ENCODE results near the gene TMEM253. TPM values are rescaled to one million over a fixed set of nuclear protein-coding genes. Genes with fewer than 3 reads are reported as not detected.

TMEM253 gene
- total RNA-seq, 1 experiment from 2014 or later = not detected

GRCh38 chr14:21103710-21104447, 3.0 kb downstream of the TMEM253 start:
- Histone ChIP-seq H3K36me3 (ENCODE audit: low read depth, low read length) (no peaks in the 10 kb centered on the region), H3K27me3 (ENCODE audit: low read length) (no peaks in the 10 kb centered on the region), H3K4me1 (ENCODE audit: insufficient read depth, low read length) (peaks cover 49% of the 10 kb centered on the region), H3K9me2 (replicated peaks; ENCODE audit: low read length) (no peaks in the 10 kb centered on the region), H3K9ac (ENCODE audit: low read length) (peak overlapping the region; percentile 97), H3K27ac (ENCODE audit: low read length) (peak overlapping the region; percentile 80), H4K20me1 (ENCODE audit: low read length) (no peaks in the 10 kb centered on the region), H3K79me2 (ENCODE audit: low read length) (no peaks in the 10 kb centered on the region), H3K4me2 (ENCODE audit: low read length) (peak overlapping the region; percentile 85), H3K9me3 (ENCODE audit: low read length) (no peaks in the 10 kb centered on the region), H2AFZ (ENCODE audit: low read length) (peak overlapping the region; percentile 92), H3F3A (ENCODE audit: low read length, unreplicated experiment) (no peaks in the 10 kb centered on the region), H3K4me3 (ENCODE audit: low read length) (peak overlapping the region; percentile 69)
- no peak for TF ChIP-seq EZH2phosphoT487 (IDR thresholded peaks at IDR 0.05; ENCODE audit: borderline replicate concordance, low read length)
- TF ChIP-seq EZH2 (IDR thresholded peaks at IDR 0.05; ENCODE audit: low read length, unreplicated experiment) = no peak
- TF ChIP-seq CTCF (conservative IDR thresholded peaks at IDR 0.05; ENCODE audit: low read depth, low read length) = peak; percentile 67
- peak; percentile 86 for ATAC-seq
- BruUV-seq (replicated peaks) = TSS peak; percentile 94
- intact Hi-C loops (cut with micrococcal nuclease) = loop anchor here (1.0 kb wide), 1 partner anchor 36 kb away; no protein-coding TSS in a partner anchor
- CTCF ChIA-PET = interaction anchor here (0.6 to 2.2 kb wide), 8 partner anchors 8 to 879 kb away, joined by 3 to 34 read pairs (median 6); partner anchors contain the start of gene ARHGEF40
- POLR2A ChIA-PET (ENCODE audit: unreplicated experiment) = interaction anchor here (0.6 kb wide), 1 partner anchor 754 kb away, joined by 4 read pairs; no protein-coding TSS in a partner anchor
- peak; percentile 96 for DNase-seq

GRCh38 chr14:21104448-21105060, 3.7 kb downstream of the TMEM253 start:
- ATAC-seq = peak; percentile 52
- CTCF ChIA-PET = interaction anchor here (0.6 to 2.2 kb wide), 8 partner anchors 9 to 880 kb away, joined by 3 to 34 read pairs (median 6); partner anchors contain the start of gene ARHGEF40
- no TSS peak for BruUV-seq (replicated peaks)

More at GRCh38 chr14:21104448-21105060, 3.7 kb downstream of the TMEM253 start:
- no peaks in the 10 kb centered on the region for H3K9me2 ChIP-seq (replicated peaks; ENCODE audit: low read length)
- H3K27ac ChIP-seq (ENCODE audit: low read length) = peak overlapping the region; percentile 80
- TF ChIP-seq CTCF (conservative IDR thresholded peaks at IDR 0.05; ENCODE audit: low read depth, low read length) (peak; percentile 89), EZH2 (IDR thresholded peaks at IDR 0.05; ENCODE audit: low read length, unreplicated experiment) (no peak)
- no peaks in the 10 kb centered on the region for H4K20me1 ChIP-seq (ENCODE audit: low read length)
- POLR2A ChIA-PET (ENCODE audit: unreplicated experiment) = interaction anchor here (0.6 kb wide), 1 partner anchor 755 kb away, joined by 4 read pairs; no protein-coding TSS in a partner anchor
- intact Hi-C loops (cut with micrococcal nuclease) = loop anchor here (1.0 kb wide), 1 partner anchor 36 kb away; no protein-coding TSS in a partner anchor
- no peaks in the 10 kb centered on the region for H3K9me3 ChIP-seq (ENCODE audit: low read length)
- H3K4me3 ChIP-seq (ENCODE audit: low read length) = peak overlapping the region; percentile 69
- H3K4me2 ChIP-seq (ENCODE audit: low read length) = peak overlapping the region; percentile 85
- H3F3A ChIP-seq (ENCODE audit: low read length, unreplicated experiment) = no peaks in the 10 kb centered on the region
- no peaks in the 10 kb centered on the region for H3K79me2 ChIP-seq (ENCODE audit: low read length)
- peak overlapping the region; percentile 97 for H3K9ac ChIP-seq (ENCODE audit: low read length)
- no peaks in the 10 kb centered on the region for H3K36me3 ChIP-seq (ENCODE audit: low read depth, low read length)
- peak overlapping the region; percentile 92 for H2AFZ ChIP-seq (ENCODE audit: low read length)
- peaks cover 42% of the 10 kb centered on the region for H3K4me1 ChIP-seq (ENCODE audit: insufficient read depth, low read length)
- H3K27me3 ChIP-seq (ENCODE audit: low read length) = no peaks in the 10 kb centered on the region
- DNase-seq = peak; percentile 71

Data from PC-3 (cell line).